HepG2 (cell line): ENCODE measurements around the gene LYSMD3. TPM values are rescaled to one million over a fixed set of nuclear protein-coding genes. Genes with fewer than 3 reads are reported as not detected.

Experiments
- ATAC-seq: fragments of 200-7000 bp; cut with Tn5 transposase; 3 replicates; pipeline ENCODE4 v1.9.1; 2020; ENCODE audit warnings: mild to moderate bottlenecking, moderate library complexity
- BruUV-seq: library from RNA; stranded (reverse); fragments of 400-500 nt; replicated peaks from 2 replicates; lab custom pipeline; 2021; lab: Mats Ljungman, UMichigan
- CTCF ChIA-PET: fragments of 300-600 bp; formaldehyde crosslinking; extraction: SDS; loops from one replicate; lab custom pipeline; 2021; ENCODE audit warnings: low total read pairs, inconsistent platforms, low intra/inter-chr PET ratio; lab: Yijun Ruan, JAX
- POLR2A ChIA-PET: fragments of 350-600 bp; sonication (Branson Sonifier 250); formaldehyde crosslinking; loops from one replicate; lab custom pipeline; 2020; ENCODE audit warnings: antibody characterized with exemption, inconsistent platforms; lab: Yijun Ruan, JAX
- DNase-seq: peaks from one replicate; pipeline ENCODE4 v3.0.0-alpha.2; 2015; ENCODE audit warnings: low spot score
- FAIRE-seq: peaks from 3 replicates; lab custom pipeline; 2011; peaks lifted over from hg19 to GRCh38; lab: Jason Lieb, UNC
- H2AFZ ChIP-seq: one replicate; pipeline ENCODE4 v1.6.1; 2011; ENCODE audit warnings: low read length, inconsistent platforms
- H3K27ac ChIP-seq: fragments of 300-600 bp; 3 replicates; pipeline ENCODE4 v1.8.0; 2011; ENCODE audit warnings: mixed run types, mild to moderate bottlenecking, mixed read lengths, low read length, inconsistent platforms; ENCODE audit not compliant: insufficient read depth; ENCODE audit errors: extremely low read length
- H3K27me3 ChIP-seq, 2 experiments: fragments of 200-600 bp in 1 of 2; 2 replicates in 1 of 2; 3 replicates in 1 of 2; pipeline versions ENCODE4 v1.6.0 to v1.8.0; 2011; ENCODE audit warnings: low read length in 2 of 2, mild to moderate bottlenecking in 2 of 2, moderate library complexity in 2 of 2, inconsistent platforms in 1 of 2; ENCODE audit not compliant: insufficient read depth in 2 of 2, control insufficient read depth in 1 of 2
- H3K36me3 ChIP-seq, 2 experiments: fragments of 200-600 bp in 1 of 2; replicated peaks in 1 of 2; 2 replicates in 1 of 2; 3 replicates in 1 of 2; pipeline versions ENCODE4 v1.5.1 to v1.8.0; 2011; ENCODE audit warnings: low read length in 2 of 2, inconsistent platforms in 1 of 2; ENCODE audit not compliant: insufficient read depth in 2 of 2, control insufficient read depth in 1 of 2
- H3K4me1 ChIP-seq: 2 replicates; pipeline ENCODE4 v1.5.1; 2012; ENCODE audit warnings: low read length, inconsistent platforms; ENCODE audit not compliant: insufficient read depth
- H3K4me2 ChIP-seq: 2 replicates; pipeline ENCODE4 v1.6.0; 2011; ENCODE audit warnings: low read depth, low read length, inconsistent platforms
- H3K4me3 ChIP-seq, 3 experiments: fragments of 200-600 bp in 1 of 3; sonication (generic), shearing (Covaris generic) in 1 of 3; replicated peaks in 1 of 3; 2 replicates each; pipeline ENCODE4 v1.5.1; 2011 to 2016; ENCODE audit warnings: low read length in 3 of 3, inconsistent platforms in 2 of 3, low read depth in 2 of 3, mild to moderate bottlenecking in 2 of 3, control low read depth in 1 of 3, mixed read lengths in 1 of 3; ENCODE audit not compliant: insufficient read depth in 1 of 3
- H3K79me2 ChIP-seq: one replicate; pipeline ENCODE4 v1.6.1; 2011; ENCODE audit warnings: low read length, inconsistent platforms; ENCODE audit not compliant: insufficient read depth
- H3K9ac ChIP-seq: 2 replicates; pipeline ENCODE4 v1.6.0; 2011; ENCODE audit warnings: mild to moderate bottlenecking, low read depth, low read length, inconsistent platforms; ENCODE audit not compliant: insufficient read depth
- H3K9me3 ChIP-seq: 2 replicates; pipeline ENCODE4 v1.5.1; 2012; ENCODE audit warnings: mild to moderate bottlenecking, low read length
- H4K20me1 ChIP-seq: 2 replicates; pipeline ENCODE4 v1.6.0; 2011; ENCODE audit warnings: inconsistent platforms, mild to moderate bottlenecking, low read length, moderate library complexity; ENCODE audit not compliant: insufficient read depth
- AGO1 ChIP-seq: fragments of 200-400 bp; formaldehyde crosslinking; IDR thresholded peaks from 2 replicates; pipeline ENCODE4 v1.6.1; 2017; ENCODE audit warnings: mild to moderate bottlenecking, low read depth, low read length, moderate library complexity; ENCODE audit not compliant: poor library complexity, severe bottlenecking
- FLYWCH1 ChIP-seq: sonication (generic); formaldehyde crosslinking; IDR thresholded peaks from 2 replicates; pipeline ENCODE4 v1.8.1; 2023; ENCODE audit warnings: mild to moderate bottlenecking, missing genetic modification reagents
- FOXP1 ChIP-seq, 2 experiments: fragments of 450-650 bp in 1 of 2; IDR thresholded peaks; 2 replicates each; pipeline ENCODE4 v1.6.1; 2017 to 2018; ENCODE audit warnings: antibody characterized with exemption in 1 of 2
- GPN1 ChIP-seq: sonication (generic); formaldehyde crosslinking; IDR thresholded peaks from 2 replicates; pipeline ENCODE4 v1.5.1; 2020; ENCODE audit warnings: missing genetic modification reagents, borderline replicate concordance
- KLF9 ChIP-seq: IDR thresholded peaks from 2 replicates; pipeline ENCODE4 v1.6.1; 2016; ENCODE audit warnings: low read depth
- RBFOX2 ChIP-seq: fragments of 200-400 bp; formaldehyde crosslinking; IDR thresholded peaks from 2 replicates; pipeline ENCODE4 v1.6.1; 2017; ENCODE audit warnings: low read depth, mild to moderate bottlenecking, low read length
- REXO4 ChIP-seq: sonication (generic); formaldehyde crosslinking; IDR thresholded peaks from 2 replicates; pipeline ENCODE4 v1.8.0; 2022; ENCODE audit warnings: missing genetic modification reagents, mild to moderate bottlenecking, borderline replicate concordance
- RFX3 ChIP-seq: IDR thresholded peaks from 2 replicates; pipeline ENCODE4 v1.6.1; 2016; ENCODE audit warnings: missing biosample characterization, missing genetic modification reagents
- YY1 ChIP-seq: IDR thresholded peaks from 2 replicates; pipeline ENCODE4 v1.6.1; 2011; ENCODE audit warnings: low read length, low read depth, moderate library complexity, mild to moderate bottlenecking; ENCODE audit not compliant: insufficient read depth, insufficient replicate concordance
- ZNF331 ChIP-seq: sonication (generic); formaldehyde crosslinking; IDR thresholded peaks from 2 replicates; pipeline ENCODE4 v1.4.0; 2020; ENCODE audit warnings: missing genetic modification reagents
- WGBS: methylation state at CpG from one replicate; pipeline ENCODE4 v1.1.6; 2017; ENCODE audit warnings: low lambda C conversion rate; 5-methylcytosine and 5-hydroxymethylcytosine counted together
- in situ Hi-C: cut with HindIII; loops from 2 replicates; pipeline ENCODE4 v1.10.0; 2017; ENCODE audit warnings: low pct_unique_long_range_greater_than_20kb; ENCODE audit not compliant: extremely low pct_ligation_motif_present
- intact Hi-C: fragments of 100-400 bp; cut with micrococcal nuclease; formaldehyde crosslinking; loops from one replicate; pipeline ENCODE4 v1.10.0; 2022; ENCODE audit not compliant: unreplicated experiment
- polyA plus RNA-seq, 8 experiments: library from polyadenylated mRNA; depleted of rRNA in 3 of 8; stranded (reverse) in 7 of 8; unstranded in 1 of 8; fragments of >200 nt; fragmentation: Illumina TruSeq in 4 of 8; extraction: Trizol in 4 of 8; gene quantifications; 2 replicates each; pipeline versions ENCODE4 v1.2.1 to v1.2.3, GENCODE V29; 2011 to 2016; ENCODE audit warnings: low read depth in 4 of 8, missing spikeins in 1 of 8, mixed read lengths in 1 of 8; ENCODE audit not compliant: insufficient read depth in 1 of 8
- total RNA-seq, 5 experiments: library from RNA; depleted of rRNA; stranded (reverse); fragments of >200 nt; fragmentation: Illumina TruSeq; extraction: Trizol; gene quantifications; 2 replicates each; pipeline ENCODE4 v1.2.3, GENCODE V29; 2016; ENCODE audit warnings: low read depth in 1 of 5
- TF ChIP-seq, protein P1 (sequence below): sonication (generic); formaldehyde crosslinking; IDR thresholded peaks from 2 replicates; pipeline ENCODE4 v1.4.0; 2020; ENCODE audit warnings: missing genetic modification reagents
- TF ChIP-seq, protein P2 (sequence below): sonication (generic); formaldehyde crosslinking; IDR thresholded peaks from 2 replicates; pipeline ENCODE4 v1.5.1; 2020; ENCODE audit warnings: missing genetic modification reagents, mild to moderate bottlenecking, borderline replicate concordance

LYSMD3 gene
- total and polyA plus RNA-seq, 2 of the 13 experiments (the other 11 are each of a cell fraction or from before 2014, with no cell fraction given): 9.1 to 13.8 TPM

DNA sequence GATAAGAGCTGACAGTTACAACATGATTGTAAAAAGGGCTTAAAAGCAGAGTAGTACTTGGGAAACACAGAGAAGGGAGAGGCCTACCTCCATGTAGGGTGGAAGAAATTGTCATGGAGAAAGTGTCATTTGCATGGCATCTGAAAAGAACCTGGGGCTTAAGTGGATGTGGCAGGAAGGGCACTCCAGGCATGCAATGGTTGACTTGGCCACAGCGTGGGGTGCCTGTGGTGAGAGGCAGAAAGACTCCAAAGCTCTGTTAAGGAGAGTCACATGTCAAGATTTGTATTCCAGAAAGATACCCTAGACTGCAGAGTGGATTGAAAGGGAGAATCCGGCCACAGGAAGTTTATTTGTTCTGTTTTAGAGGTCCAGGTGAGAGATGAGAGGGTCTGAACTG is 52.3 kb downstream of the LYSMD3 start (continued):
- TF ChIP-seq YY1: no peak
- no peak for TF ChIP-seq GPN1 (CRISPR knock-in tag)
- no peak for TF ChIP-seq KLF9 (CRISPR knock-in tag)
- TF ChIP-seq ZNF331 (CRISPR knock-in tag): no peak
- TF ChIP-seq AGO1: no peak

DNA sequence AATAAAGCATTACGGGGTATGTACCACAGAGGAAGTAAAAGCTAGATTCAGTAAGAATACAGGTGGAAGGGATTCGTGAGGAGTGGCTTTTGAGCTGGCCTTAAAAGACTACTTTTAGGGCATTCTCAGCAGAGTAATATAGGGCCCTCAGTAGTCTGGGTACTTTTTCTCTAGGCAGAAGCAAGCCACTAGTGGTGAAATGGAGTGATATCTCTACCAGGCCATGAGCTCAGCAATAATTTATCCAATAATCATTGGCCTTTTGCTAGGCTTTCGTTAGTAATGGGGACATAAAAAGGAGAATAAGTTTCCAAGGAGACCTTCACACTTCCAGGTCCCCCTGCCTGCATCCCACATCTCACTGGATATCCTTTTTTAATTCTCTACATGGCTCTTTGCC is 53.0 kb downstream of the LYSMD3 start:
- CTCF ChIA-PET: no interaction called here
- in situ Hi-C loops: no loop called here
- H3K9ac ChIP-seq: no peak overlapping the region
- no peak for TF ChIP-seq FLYWCH1 (CRISPR knock-in tag)
- TF ChIP-seq, protein P1, sequence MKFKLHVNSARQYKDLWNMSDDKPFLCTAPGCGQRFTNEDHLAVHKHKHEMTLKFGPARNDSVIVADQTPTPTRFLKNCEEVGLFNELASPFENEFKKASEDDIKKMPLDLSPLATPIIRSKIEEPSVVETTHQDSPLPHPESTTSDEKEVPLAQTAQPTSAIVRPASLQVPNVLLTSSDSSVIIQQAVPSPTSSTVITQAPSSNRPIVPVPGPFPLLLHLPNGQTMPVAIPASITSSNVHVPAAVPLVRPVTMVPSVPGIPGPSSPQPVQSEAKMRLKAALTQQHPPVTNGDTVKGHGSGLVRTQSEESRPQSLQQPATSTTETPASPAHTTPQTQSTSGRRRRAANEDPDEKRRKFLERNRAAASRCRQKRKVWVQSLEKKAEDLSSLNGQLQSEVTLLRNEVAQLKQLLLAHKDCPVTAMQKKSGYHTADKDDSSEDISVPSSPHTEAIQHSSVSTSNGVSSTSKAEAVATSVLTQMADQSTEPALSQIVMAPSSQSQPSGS (CRISPR knock-in tag): no peak
- no peak for TF ChIP-seq RBFOX2
- TF ChIP-seq FOXP1 (IDR thresholded peaks at IDR 0.05): no peak
- no peak for TF ChIP-seq FOXP1 (CRISPR knock-in tag; IDR thresholded peaks at IDR 0.05)
- TF ChIP-seq REXO4 (CRISPR knock-in tag): no peak
- TF ChIP-seq, protein P2, sequence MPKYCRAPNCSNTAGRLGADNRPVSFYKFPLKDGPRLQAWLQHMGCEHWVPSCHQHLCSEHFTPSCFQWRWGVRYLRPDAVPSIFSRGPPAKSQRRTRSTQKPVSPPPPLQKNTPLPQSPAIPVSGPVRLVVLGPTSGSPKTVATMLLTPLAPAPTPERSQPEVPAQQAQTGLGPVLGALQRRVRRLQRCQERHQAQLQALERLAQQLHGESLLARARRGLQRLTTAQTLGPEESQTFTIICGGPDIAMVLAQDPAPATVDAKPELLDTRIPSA (CRISPR knock-in tag): no peak
- no peak for TF ChIP-seq RFX3 (CRISPR knock-in tag)
- no peak overlapping the region for H3K4me3 ChIP-seq
- ATAC-seq (no peak), FAIRE-seq (no peak), DNase-seq (no peak)
- no peak overlapping the region for H3K27ac ChIP-seq
- WGBS: 94% methylated on average over 3 of the region's 3 CpGs
- no peak overlapping the region for H2AFZ ChIP-seq
- BruUV-seq: no TSS peak
- intact Hi-C loops: no loop called here
- H3K4me1 ChIP-seq: peaks cover 37% of the 10 kb centered on the region
- H4K20me1 ChIP-seq: no peaks in the 10 kb centered on the region
- H3K27me3 ChIP-seq: no peaks in the 10 kb centered on the region
- peaks cover 15% of the 10 kb centered on the region for H3K79me2 ChIP-seq
- H3K36me3 ChIP-seq: no peaks in the 10 kb centered on the region
- POLR2A ChIA-PET: no interaction called here
- no peaks in the 10 kb centered on the region for H3K9me3 ChIP-seq
- H3K4me2 ChIP-seq: no peak overlapping the region
